Measurements from ENCODE around the gene GBGT1. TPM values are rescaled to one million over a fixed set of nuclear protein-coding genes. Genes with fewer than 3 reads are reported as not detected.
"Not testable (repeated sequence)": the region's sequence is repeated elsewhere in the genome, so short reads cannot be mapped to it uniquely, and the experiment has no call there.

The GBGT1 gene
- total and polyA plus RNA-seq, 2 donors (not counting 1 experiment from before 2014, with no cell fraction given): 19.6 to 52.7 TPM

GRCh38 chr9:133210202-133210532, 46.5 kb upstream of the GBGT1 start:
- Histone ChIP-seq H3K9me3 (ENCODE audit: control extremely low read depth in 1 of 3, control insufficient read depth in 2 of 3, insufficient read depth in 1 of 3, low read length in 2 of 3) (peaks cover 0 to 11% (median 0%) of the 10 kb centered on the region in 3 donors), H3K9ac (ENCODE audit: low read length) (no peak overlapping the region), H3K4me1 (ENCODE audit: control insufficient read depth in 2 of 2, insufficient read depth in 2 of 2, low read length in 2 of 2) (no peaks in the 10 kb centered on the region), H3K27ac (ENCODE audit: low read length in 2 of 2) (no peak overlapping the region), H2AFZ (ENCODE audit: insufficient read depth, low read depth, low read length, poor library complexity, severe bottlenecking) (no peak overlapping the region), H3K4me3 (ENCODE audit: control extremely low read depth in 1 of 5, extremely low read depth in 1 of 5, insufficient read depth in 1 of 5, low read depth in 2 of 5, low read length in 4 of 5) (no peak overlapping the region), H4K20me1 (ENCODE audit: control insufficient read depth, insufficient read depth, low read length, poor library complexity, severe bottlenecking) (no peaks in the 10 kb centered on the region), H3K4me2 (replicated peaks; ENCODE audit: low read depth, low read length, poor library complexity, severe bottlenecking) (no peak overlapping the region), H3K27me3 (replicated peaks in 1 of 4; ENCODE audit: control extremely low read depth in 1 of 4, control insufficient read depth in 3 of 4, insufficient read depth in 4 of 4, low read length in 3 of 4) (peaks cover 0 to 3% (median 1%) of the 10 kb centered on the region in 4 experiments), H3K36me3 (replicated peaks in 1 of 2; ENCODE audit: control extremely low read depth in 1 of 2, control insufficient read depth in 1 of 2, extremely low read depth in 1 of 2, insufficient read depth in 2 of 2, low read length in 1 of 2) (no peaks in the 10 kb centered on the region), H3K79me2 (ENCODE audit: control insufficient read depth, insufficient read depth, low read length) (no peaks in the 10 kb centered on the region)
- H3K4me3 Mint-ChIP-seq: no peak overlapping the region
- TF ChIP-seq EZH2 (IDR thresholded peaks at IDR 0.05; ENCODE audit: borderline replicate concordance, insufficient read depth, low read depth, low read length, poor library complexity, severe bottlenecking) (no peak), CTCF (IDR thresholded peaks at IDR 0.05) (no peak)
- peaks cover 35% of the 10 kb centered on the region for H3K27me3 Mint-ChIP-seq
- no peak for ATAC-seq (ENCODE audit: low read depth)
- intact Hi-C loops (cut with micrococcal nuclease): no loop called here
- 77% methylated on average over 6 of the region's 7 CpGs for WGBS (ENCODE audit: insufficient coverage)
- CTCF ChIA-PET: no interaction called here
- no peak overlapping the region for H3K27ac Mint-ChIP-seq
- no peaks in the 10 kb centered on the region for H3K4me1 Mint-ChIP-seq
- no peak for DNase-seq
- H3K9me3 Mint-ChIP-seq (ENCODE audit: insufficient read depth): peaks cover 4% of the 10 kb centered on the region
- POLR2A ChIA-PET: no interaction called here

- H3K36me3 ChIP-seq (replicated peaks in 1 of 2; ENCODE audit: control extremely low read depth in 1 of 2, control insufficient read depth in 1 of 2, extremely low read depth in 1 of 2, insufficient read depth in 2 of 2, low read length in 1 of 2); DNase-seq; ATAC-seq (ENCODE audit: low read depth); intact Hi-C loops (cut with micrococcal nuclease); H2AFZ ChIP-seq (ENCODE audit: insufficient read depth, low read depth, low read length, poor library complexity, severe bottlenecking); H3K27ac ChIP-seq (ENCODE audit: low read length in 2 of 2); H3K4me3 Mint-ChIP-seq; H3K9ac ChIP-seq (ENCODE audit: low read length); H3K27me3 ChIP-seq (replicated peaks in 1 of 4; ENCODE audit: control extremely low read depth in 1 of 4, control insufficient read depth in 3 of 4, insufficient read depth in 4 of 4, low read length in 3 of 4); POLR2A ChIA-PET; CTCF ChIA-PET; H3K4me3 ChIP-seq (ENCODE audit: control extremely low read depth in 1 of 5, extremely low read depth in 1 of 5, insufficient read depth in 1 of 5, low read depth in 2 of 5, low read length in 4 of 5); H3K79me2 ChIP-seq (ENCODE audit: control insufficient read depth, insufficient read depth, low read length); H3K4me2 ChIP-seq (replicated peaks; ENCODE audit: low read depth, low read length, poor library complexity, severe bottlenecking); H3K9me3 Mint-ChIP-seq (ENCODE audit: insufficient read depth); H4K20me1 ChIP-seq (ENCODE audit: control insufficient read depth, insufficient read depth, low read length, poor library complexity, severe bottlenecking); H3K27ac Mint-ChIP-seq; H3K4me1 Mint-ChIP-seq; H3K4me1 ChIP-seq (ENCODE audit: control insufficient read depth in 2 of 2, insufficient read depth in 2 of 2, low read length in 2 of 2): not testable (repeated sequence)
- peaks cover 30% of the 10 kb centered on the region for H3K27me3 Mint-ChIP-seq
- 87% methylated on average over 23 of the region's 29 CpGs for WGBS (ENCODE audit: insufficient coverage)
- peaks cover 0 to 11% (median 0%) of the 10 kb centered on the region in 3 donors for H3K9me3 ChIP-seq (ENCODE audit: control extremely low read depth in 1 of 3, control insufficient read depth in 2 of 3, insufficient read depth in 1 of 3, low read length in 2 of 3)
Measured at GRCh38 chr9:133209327-133210201, 45.9 kb upstream of the GBGT1 start.

GRCh38 chr9:133208880-133209300, 45.2 kb upstream of the GBGT1 start, which contains the start of gene OBP2B:
Gene OBP2B, minus strand, starts transcription at chr9:133209250. Its CDS starts 51 bp downstream, at chr9:133209199.
- H2AFZ ChIP-seq (ENCODE audit: insufficient read depth, low read depth, low read length, poor library complexity, severe bottlenecking); H3K4me2 ChIP-seq (replicated peaks; ENCODE audit: low read depth, low read length, poor library complexity, severe bottlenecking); CTCF ChIA-PET; H3K4me1 ChIP-seq (ENCODE audit: control insufficient read depth in 2 of 2, insufficient read depth in 2 of 2, low read length in 2 of 2); H3K4me3 ChIP-seq (ENCODE audit: control extremely low read depth in 1 of 5, extremely low read depth in 1 of 5, insufficient read depth in 1 of 5, low read depth in 2 of 5, low read length in 4 of 5); H3K27ac ChIP-seq (ENCODE audit: low read length in 2 of 2); H3K27me3 ChIP-seq (replicated peaks in 1 of 4; ENCODE audit: control extremely low read depth in 1 of 4, control insufficient read depth in 3 of 4, insufficient read depth in 4 of 4, low read length in 3 of 4); H3K27ac Mint-ChIP-seq; H3K4me3 Mint-ChIP-seq; H3K9me3 Mint-ChIP-seq (ENCODE audit: insufficient read depth); H4K20me1 ChIP-seq (ENCODE audit: control insufficient read depth, insufficient read depth, low read length, poor library complexity, severe bottlenecking); DNase-seq; POLR2A ChIA-PET; ATAC-seq (ENCODE audit: low read depth); H3K36me3 ChIP-seq (replicated peaks in 1 of 2; ENCODE audit: control extremely low read depth in 1 of 2, control insufficient read depth in 1 of 2, extremely low read depth in 1 of 2, insufficient read depth in 2 of 2, low read length in 1 of 2); intact Hi-C loops (cut with micrococcal nuclease); H3K79me2 ChIP-seq (ENCODE audit: control insufficient read depth, insufficient read depth, low read length); H3K9ac ChIP-seq (ENCODE audit: low read length); H3K4me1 Mint-ChIP-seq: not testable (repeated sequence)
- WGBS (ENCODE audit: insufficient coverage): no CpG with 5 or more reads among the region's 18 CpGs
- H3K27me3 Mint-ChIP-seq: peaks cover 25% of the 10 kb centered on the region
- H3K9me3 ChIP-seq (ENCODE audit: control extremely low read depth in 1 of 3, control insufficient read depth in 2 of 3, insufficient read depth in 1 of 3, low read length in 2 of 3): peaks cover 0 to 11% (median 0%) of the 10 kb centered on the region in 3 donors

Data from B cell (primary cell).